Measurements from ENCODE around the gene LRRC8D.

DNA sequence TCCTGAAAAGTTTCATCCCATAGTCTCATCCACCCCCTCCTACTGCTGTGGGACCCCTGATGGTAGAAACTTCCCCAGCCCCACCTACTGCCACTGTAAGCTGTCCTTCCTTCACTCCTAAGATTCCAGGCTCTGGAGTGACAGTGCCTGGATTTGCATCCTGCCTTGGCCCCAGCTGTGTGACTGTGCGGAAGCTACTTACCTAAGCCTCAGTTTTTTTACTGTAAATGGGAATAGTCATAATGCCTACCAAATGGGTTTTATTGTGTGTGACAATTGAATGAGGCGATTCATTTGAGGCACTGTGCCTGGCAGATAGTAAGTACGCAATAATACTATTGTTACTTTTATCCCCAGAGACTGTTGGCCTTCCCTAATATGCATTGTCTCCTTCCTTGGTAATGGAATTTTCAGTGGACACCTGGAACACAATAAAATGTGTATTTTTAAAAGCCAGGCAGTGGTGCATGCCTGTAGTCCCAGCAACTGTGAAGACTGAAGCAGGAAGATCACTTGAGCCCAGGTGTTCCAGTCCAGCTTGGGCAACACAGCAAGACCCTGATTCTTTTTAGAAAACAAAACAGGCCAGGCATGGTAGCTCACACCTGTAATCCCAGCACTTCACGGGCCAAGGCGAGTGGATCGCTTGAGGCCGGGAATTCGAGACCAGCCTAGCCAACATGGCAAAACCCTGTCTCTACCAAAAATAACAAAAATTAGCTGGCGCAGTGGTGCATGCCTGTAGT lies 119.0 kb downstream of the LRRC8D start:
- TF ChIP-seq, protein P1, sequence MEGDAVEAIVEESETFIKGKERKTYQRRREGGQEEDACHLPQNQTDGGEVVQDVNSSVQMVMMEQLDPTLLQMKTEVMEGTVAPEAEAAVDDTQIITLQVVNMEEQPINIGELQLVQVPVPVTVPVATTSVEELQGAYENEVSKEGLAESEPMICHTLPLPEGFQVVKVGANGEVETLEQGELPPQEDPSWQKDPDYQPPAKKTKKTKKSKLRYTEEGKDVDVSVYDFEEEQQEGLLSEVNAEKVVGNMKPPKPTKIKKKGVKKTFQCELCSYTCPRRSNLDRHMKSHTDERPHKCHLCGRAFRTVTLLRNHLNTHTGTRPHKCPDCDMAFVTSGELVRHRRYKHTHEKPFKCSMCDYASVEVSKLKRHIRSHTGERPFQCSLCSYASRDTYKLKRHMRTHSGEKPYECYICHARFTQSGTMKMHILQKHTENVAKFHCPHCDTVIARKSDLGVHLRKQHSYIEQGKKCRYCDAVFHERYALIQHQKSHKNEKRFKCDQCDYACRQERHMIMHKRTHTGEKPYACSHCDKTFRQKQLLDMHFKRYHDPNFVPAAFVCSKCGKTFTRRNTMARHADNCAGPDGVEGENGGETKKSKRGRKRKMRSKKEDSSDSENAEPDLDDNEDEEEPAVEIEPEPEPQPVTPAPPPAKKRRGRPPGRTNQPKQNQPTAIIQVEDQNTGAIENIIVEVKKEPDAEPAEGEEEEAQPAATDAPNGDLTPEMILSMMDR (IDR thresholded peaks at IDR 0.05), result no peak
- no peak for TF ChIP-seq POLR2A (IDR thresholded peaks at IDR 0.05)

Data from breast epithelium (tissue), 3 donors.